GM21717 (cell line): ENCODE results near the gene TMPRSS11F.
"Not testable (repeated sequence)": the region's sequence is repeated elsewhere in the genome, so short reads cannot be mapped to it uniquely, and the experiment has no call there.

Experiments
- ATAC-seq: cut with Tn5 transposase; IDR thresholded peaks from one replicate; pipeline ENCODE4 v1.9.1; 2021; ENCODE audit warnings: mild to moderate bottlenecking, moderate library complexity; ENCODE audit not compliant: unreplicated experiment

The TMPRSS11F gene

GRCh38 chr4:68129793-68130192, at the start of gene TMPRSS11F:
Gene TMPRSS11F, minus strand, starts transcription at chr4:68129869. Its CDS starts 49 bp downstream, at chr4:68129820.
- no peak for ATAC-seq

- ATAC-seq, result no peak
Observed at GRCh38 chr4:68176904-68177303, 47.2 kb upstream of the TMPRSS11F start.

- ATAC-seq, result no peak
Observed at GRCh38 chr4:68176500-68176899, 46.8 kb upstream of the TMPRSS11F start.

GRCh38 chr4:68175562-68176155, 46.0 kb upstream of the TMPRSS11F start:
- no peak for ATAC-seq

GRCh38 chr4:68174389-68174788, 44.7 kb upstream of the TMPRSS11F start:
- not testable (repeated sequence) for ATAC-seq

- ATAC-seq, result not testable (repeated sequence)
Observed at GRCh38 chr4:68172147-68172546, 42.5 kb upstream of the TMPRSS11F start.

- no peak for ATAC-seq
Observed at GRCh38 chr4:68167706-68168105, 38.0 kb upstream of the TMPRSS11F start.

- ATAC-seq, result no peak
Observed at GRCh38 chr4:68167166-68167565, 37.5 kb upstream of the TMPRSS11F start.

GRCh38 chr4:68163754-68164153, 34.1 kb upstream of the TMPRSS11F start:
- no peak for ATAC-seq

GRCh38 chr4:68162196-68162595, 32.5 kb upstream of the TMPRSS11F start:
- ATAC-seq, result no peak

GRCh38 chr4:68152411-68152810, 22.7 kb upstream of the TMPRSS11F start:
- no peak for ATAC-seq

- no peak for ATAC-seq
Observed at GRCh38 chr4:68148800-68149685, 19.4 kb upstream of the TMPRSS11F start.

GRCh38 chr4:68147079-68147478, 17.4 kb upstream of the TMPRSS11F start:
- no peak for ATAC-seq

- ATAC-seq, result no peak
Observed at GRCh38 chr4:68145261-68145660, 15.6 kb upstream of the TMPRSS11F start.

GRCh38 chr4:68141852-68142251, 12.2 kb upstream of the TMPRSS11F start:
- no peak for ATAC-seq

- no peak for ATAC-seq
Observed at GRCh38 chr4:68132342-68132741, 2.7 kb upstream of the TMPRSS11F start.

- no peak for ATAC-seq
Observed at GRCh38 chr4:68124262-68124661, 5.4 kb downstream of the TMPRSS11F start.

- no peak for ATAC-seq
Observed at GRCh38 chr4:68123525-68123924, 6.1 kb downstream of the TMPRSS11F start.

GRCh38 chr4:68119921-68120320, 9.7 kb downstream of the TMPRSS11F start:
- no peak for ATAC-seq

- no peak for ATAC-seq
Observed at GRCh38 chr4:68110441-68110840, 19.2 kb downstream of the TMPRSS11F start.

- ATAC-seq, result no peak
Observed at GRCh38 chr4:68109868-68110267, 19.8 kb downstream of the TMPRSS11F start.

- no peak for ATAC-seq
Observed at GRCh38 chr4:68082758-68083157, 46.9 kb downstream of the TMPRSS11F start.
